BJ (cell line): ENCODE results near the gene CPLANE2. TPM values are rescaled to one million over a fixed set of nuclear protein-coding genes. Genes with fewer than 3 reads are reported as not detected.
"Not testable (repeated sequence)": the region's sequence is repeated elsewhere in the genome, so short reads cannot be mapped to it uniquely, and the experiment has no call there.

Experiments used
- CTCF ChIA-PET: fragments of 350-600 bp; formaldehyde crosslinking; extraction: SDS; loops from one replicate; lab custom pipeline; 2021; ENCODE audit warnings: antibody characterized with exemption, inconsistent platforms; lab: Yijun Ruan, JAX
- POLR2A ChIA-PET: fragments of 300-600 bp; sonication (Branson Sonifier 250); formaldehyde crosslinking; extraction: SDS; loops from one replicate; lab custom pipeline; 2021; ENCODE audit warnings: antibody characterized with exemption; lab: Charles Lee
- DNase-seq: peaks from one replicate; pipeline ENCODE4 v3.0.0-alpha.2; 2011; ENCODE audit warnings: low read depth
- H3K27me3 ChIP-seq: 2 replicates; pipeline ENCODE4 v1.6.0; 2011; ENCODE audit warnings: low read length; ENCODE audit not compliant: control insufficient read depth, insufficient read depth
- H3K36me3 ChIP-seq: 2 replicates; pipeline ENCODE4 v1.5.1; 2011; ENCODE audit warnings: low read length; ENCODE audit not compliant: control insufficient read depth, insufficient read depth
- H3K4me3 ChIP-seq: 2 replicates; pipeline ENCODE4 v1.5.1; 2011; ENCODE audit warnings: low read depth, mild to moderate bottlenecking, control low read depth, low read length
- CTCF ChIP-seq: IDR thresholded peaks from 2 replicates; pipeline ENCODE4 v1.5.1; 2011; ENCODE audit warnings: low read depth, mild to moderate bottlenecking, control low read depth, inconsistent platforms, low read length, moderate library complexity; ENCODE audit not compliant: insufficient read depth
- polyA plus RNA-seq: library from polyadenylated mRNA; depleted of rRNA; stranded (reverse); fragments of >200 nt; gene quantifications from 2 replicates; pipeline ENCODE4 v1.2.3, GENCODE V29; 2011

CPLANE2 gene
- polyA plus RNA-seq, 1 experiment = 8.3 TPM

DNA sequence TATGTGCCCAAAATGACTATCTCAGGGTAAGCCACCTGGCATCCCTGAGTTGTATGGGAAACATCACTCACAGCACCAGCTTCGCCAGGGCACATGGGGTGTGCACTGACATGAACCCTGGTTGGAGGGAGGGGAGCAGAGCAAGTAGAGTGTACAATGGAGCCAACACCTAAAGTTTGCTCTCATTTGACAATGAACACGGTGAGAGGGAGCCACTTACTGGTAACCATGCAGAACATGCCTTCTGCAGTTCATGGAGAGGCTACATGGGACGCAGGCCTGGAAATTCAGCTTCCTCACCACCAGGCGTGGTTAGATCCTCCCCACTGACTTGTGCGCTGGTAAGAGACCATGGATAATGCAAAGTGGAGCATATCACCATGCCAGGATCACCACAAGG lies 10.0 kb upstream of the CPLANE2 start:
- POLR2A ChIA-PET = interaction anchor here (0.6 kb wide), 1 partner anchor 116 kb away, joined by 8 read pairs; no protein-coding TSS in a partner anchor
- CTCF ChIA-PET = interaction anchor here (1.1 to 2.6 kb wide), 4 partner anchors 9 to 174 kb away, joined by 3 to 10 read pairs (median 8); partner anchors contain the start of genes CPLANE2 and FAM131C
- H3K27me3 ChIP-seq = no peaks in the 10 kb centered on the region

DNA sequence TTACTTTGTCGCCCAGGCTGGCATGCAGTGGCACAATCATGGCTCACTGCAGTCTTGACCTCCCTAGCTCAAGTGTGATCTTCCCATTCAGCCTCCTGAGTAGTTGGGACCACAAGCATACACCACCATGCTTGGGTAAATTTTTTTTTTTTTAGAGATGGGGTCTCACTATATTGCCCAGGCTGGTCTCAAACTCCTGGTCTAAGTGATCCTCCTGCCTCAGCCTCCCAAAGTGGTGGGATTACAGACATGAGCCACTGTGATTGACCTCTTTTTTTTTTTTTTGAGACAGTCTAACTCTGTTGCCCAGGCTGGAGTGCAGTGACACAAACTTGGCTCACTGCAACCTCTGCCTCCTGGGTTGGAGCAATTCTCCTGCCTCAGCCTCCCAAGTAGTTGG lies 9.3 kb upstream of the CPLANE2 start:
- CTCF ChIA-PET = interaction anchor here (0.7 to 3.4 kb wide), 6 partner anchors 30 to 199 kb away, joined by 3 to 40 read pairs (median 3); partner anchors contain the start of gene FAM131C
- DNase-seq, H3K4me3 ChIP-seq, POLR2A ChIA-PET, H3K36me3 ChIP-seq, H3K27me3 ChIP-seq: not testable (repeated sequence)

More for the DNA sequence above, 10.0 kb upstream of the CPLANE2 start:
- DNase-seq = no peak
- H3K4me3 ChIP-seq = no peak overlapping the region
- no peak for TF ChIP-seq CTCF
- peaks cover 8% of the 10 kb centered on the region for H3K36me3 ChIP-seq

DNA sequence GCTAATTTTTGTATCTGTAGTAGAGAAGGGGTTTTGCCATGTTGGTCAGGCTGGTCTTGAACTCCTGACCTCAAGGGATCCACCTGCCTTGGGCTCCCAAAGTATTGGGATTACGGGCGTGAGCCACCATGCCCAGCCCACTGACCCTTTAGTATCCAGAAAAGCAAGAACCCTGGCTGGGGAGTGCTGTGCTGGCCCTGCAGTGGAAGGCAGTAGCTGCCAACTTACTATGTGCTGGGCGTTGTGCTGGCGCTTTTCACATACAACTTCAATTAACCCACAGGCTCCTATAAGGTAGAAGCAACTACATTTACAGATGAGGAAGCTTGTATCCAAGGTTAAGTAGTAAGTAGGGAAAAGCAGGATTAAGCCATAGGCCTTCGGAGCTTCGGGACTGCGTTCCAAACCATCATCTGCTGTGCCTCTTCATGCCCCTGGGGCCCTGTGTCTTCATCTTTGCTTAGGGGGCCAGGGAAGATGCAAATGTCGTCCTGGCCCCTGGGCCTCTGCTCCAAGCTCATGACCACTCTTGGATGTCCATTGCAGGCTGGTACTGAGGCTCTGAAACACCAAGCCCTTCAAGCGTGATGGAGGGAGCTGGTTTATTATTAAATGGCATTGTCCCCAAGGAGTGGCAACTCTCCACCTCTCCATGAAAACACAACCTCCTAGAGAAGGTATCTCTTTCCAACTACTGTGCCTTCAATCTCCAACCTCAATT lies 8.7 kb upstream of the CPLANE2 start:
- Histone ChIP-seq H3K36me3 (peaks cover 4% of the 10 kb centered on the region; the same call in 1 of the 2 replicates), H3K4me3 (no peak overlapping the region), H3K27me3 (no peaks in the 10 kb centered on the region)
- CTCF ChIA-PET = interaction anchor here (0.6 to 3.4 kb wide), 14 partner anchors 12 to 199 kb away, joined by 3 to 40 read pairs (median 3); partner anchors contain the start of genes FAM131C and FBXO42
- TF ChIP-seq CTCF = no peak
- POLR2A ChIA-PET = no interaction called here
- no peak for DNase-seq

GRCh38 chr1:16244650-16245285 lies 7.8 kb upstream of the CPLANE2 start:
- Histone ChIP-seq H3K27me3 (no peaks in the 10 kb centered on the region), H3K36me3 (peaks cover 4% of the 10 kb centered on the region; the same call in 1 of the 2 replicates), H3K4me3 (no peak overlapping the region)
- DNase-seq = no peak
- ChIA-PET POLR2A (no interaction called here), CTCF (interaction anchor here (0.6 to 3.4 kb wide), 17 partner anchors 10 to 175 kb away, joined by 3 to 40 read pairs (median 4); partner anchors contain the start of gene FBXO42)
- TF ChIP-seq CTCF = no peak

- H3K27me3 ChIP-seq = no peaks in the 10 kb centered on the region
- DNase-seq = no peak
- ChIA-PET POLR2A (no interaction called here), CTCF (interaction anchor here (0.6 to 3.4 kb wide), 19 partner anchors 10 to 532 kb away, joined by 3 to 40 read pairs (median 4); partner anchors contain the start of gene FBXO42)
- H3K4me3 ChIP-seq = no peak overlapping the region
- peaks cover 4% of the 10 kb centered on the region; the same call in 1 of the 2 replicates for H3K36me3 ChIP-seq
- TF ChIP-seq CTCF = peak; percentile 89
These were observed 7.1 kb upstream of the CPLANE2 start for GRCh38 chr1:16243936-16244649.
